ENCODE measurements around the gene REEP1.

DNA sequence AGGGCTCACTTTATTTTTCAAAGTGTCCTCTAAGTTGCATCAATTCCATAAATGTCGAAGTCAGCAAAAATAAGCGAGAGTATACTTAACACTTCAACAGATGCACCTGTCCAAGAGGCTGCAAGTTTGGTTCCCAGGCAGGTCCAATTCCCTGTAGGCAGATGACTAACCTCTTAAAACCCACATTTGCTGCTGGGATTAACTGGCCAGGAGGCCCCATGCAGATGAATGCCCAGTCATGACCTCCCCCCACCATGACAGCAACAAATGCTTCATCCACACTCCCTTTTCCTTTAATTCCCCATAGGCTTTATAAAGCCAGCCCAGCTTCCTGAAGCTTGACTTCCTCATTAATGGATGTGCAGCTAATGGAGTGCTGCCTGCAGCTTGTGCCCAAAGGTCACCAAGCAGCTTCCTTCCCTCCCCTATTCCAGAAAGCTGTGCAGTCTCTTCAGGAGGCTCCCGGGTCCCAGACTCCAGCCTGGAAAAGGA lies 35.7 kb downstream of the REEP1 start:
- TF ChIP-seq POLR2A (IDR thresholded peaks at IDR 0.05; ENCODE audit: low read depth, low read length) (no peak), TAF1 (IDR thresholded peaks at IDR 0.05; ENCODE audit: low read depth, low read length) (no peak), POLR2AphosphoS5 (IDR thresholded peaks at IDR 0.05; ENCODE audit: low read depth, low read length) (no peak), SPI1 (IDR thresholded peaks at IDR 0.05; ENCODE audit: low read depth, low read length) (no peak), POU2F2 (IDR thresholded peaks at IDR 0.05; ENCODE audit: low read depth, low read length) (no peak)
